ENCODE measurements around the gene BCAP31.

Gene BCAP31

GRCh38 chrX:153769865-153770600, 45.8 kb upstream of the BCAP31 start:
- no peak overlapping the region for H3K4me3 ChIP-seq (ENCODE audit: low read depth, low read length)
- DNase-seq (ENCODE audit: low read depth), result no peak
- TF ChIP-seq CTCF (IDR thresholded peaks at IDR 0.05; ENCODE audit: low read depth, low read length, missing control alignments), result no peak

GRCh38 chrX:153769158-153769864, 45.1 kb upstream of the BCAP31 start:
- no peak for DNase-seq (ENCODE audit: low read depth)
- no peak overlapping the region for H3K4me3 ChIP-seq (ENCODE audit: low read depth, low read length)
- no peak for TF ChIP-seq CTCF (IDR thresholded peaks at IDR 0.05; ENCODE audit: low read depth, low read length, missing control alignments)

- no peak for TF ChIP-seq CTCF (IDR thresholded peaks at IDR 0.05; ENCODE audit: low read depth, low read length, missing control alignments)
- no peak for DNase-seq (ENCODE audit: low read depth)
- no peak overlapping the region for H3K4me3 ChIP-seq (ENCODE audit: low read depth, low read length)
These were observed 44.3 kb upstream of the BCAP31 start for GRCh38 chrX:153768311-153769157.

GRCh38 chrX:153767674-153768055, 43.5 kb upstream of the BCAP31 start:
- no peak overlapping the region for H3K4me3 ChIP-seq (ENCODE audit: low read depth, low read length)
- DNase-seq (ENCODE audit: low read depth), result no peak
- TF ChIP-seq CTCF (IDR thresholded peaks at IDR 0.05; ENCODE audit: low read depth, low read length, missing control alignments), result no peak

- H3K4me3 ChIP-seq (ENCODE audit: low read depth, low read length), result no peak overlapping the region
- TF ChIP-seq CTCF (IDR thresholded peaks at IDR 0.05; ENCODE audit: low read depth, low read length, missing control alignments), result no peak
- DNase-seq (ENCODE audit: low read depth), result no peak
These were observed 42.9 kb upstream of the BCAP31 start for GRCh38 chrX:153766871-153767673.

- DNase-seq (ENCODE audit: low read depth), result no peak
- no peak overlapping the region for H3K4me3 ChIP-seq (ENCODE audit: low read depth, low read length)
- no peak for TF ChIP-seq CTCF (IDR thresholded peaks at IDR 0.05; ENCODE audit: low read depth, low read length, missing control alignments)
These were observed 42.1 kb upstream of the BCAP31 start for GRCh38 chrX:153766098-153766817.

Data from GM12864 (cell line).